Embryonic facial prominence (tissue), 1 donor: ENCODE data around the gene CCNQ.
"Not testable (repeated sequence)": the region's sequence is repeated elsewhere in the genome, so short reads cannot be mapped to it uniquely, and the experiment has no call there.

Experiments
- DNase-seq: peaks from one replicate; pipeline ENCODE4 v3.0.0-alpha.2; 2016; ENCODE audit errors: extremely low spot score

The CCNQ gene

DNA sequence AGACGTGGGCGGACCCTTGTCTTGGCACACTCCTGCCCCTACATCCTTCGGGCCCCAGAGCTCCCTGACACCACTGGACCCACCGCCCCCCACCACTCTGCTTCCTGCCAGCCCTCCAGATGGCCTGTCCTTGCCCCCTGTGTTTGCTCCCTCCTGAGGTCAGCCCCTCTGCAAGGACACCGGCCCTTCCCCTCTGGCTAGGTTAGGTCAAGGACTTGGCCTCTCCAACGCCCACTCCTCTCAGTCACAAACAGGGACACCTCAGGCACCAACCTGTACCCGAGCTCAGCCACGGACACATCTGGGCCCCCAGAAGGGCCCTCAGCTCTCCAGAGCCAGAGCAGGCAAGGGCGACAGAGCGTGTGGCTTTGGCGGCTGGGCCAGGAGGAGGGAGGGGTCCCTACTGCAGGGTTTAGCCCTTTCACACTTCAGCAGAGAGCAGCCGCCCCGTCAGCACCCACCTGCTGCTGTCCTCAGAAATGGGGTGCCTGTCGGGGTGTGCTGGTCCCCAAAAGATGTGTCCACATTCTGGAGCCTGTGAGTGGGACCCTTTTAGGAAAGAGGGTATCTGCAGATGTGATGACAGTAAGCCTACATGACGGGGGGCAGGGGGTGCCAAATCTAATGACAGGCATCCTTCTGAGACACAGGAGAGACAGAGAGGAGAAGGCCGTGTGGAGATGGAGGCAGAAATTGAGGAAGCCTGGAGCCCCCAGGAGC, 24.5 kb upstream of the CCNQ start:
- DNase-seq = no peak

DNA sequence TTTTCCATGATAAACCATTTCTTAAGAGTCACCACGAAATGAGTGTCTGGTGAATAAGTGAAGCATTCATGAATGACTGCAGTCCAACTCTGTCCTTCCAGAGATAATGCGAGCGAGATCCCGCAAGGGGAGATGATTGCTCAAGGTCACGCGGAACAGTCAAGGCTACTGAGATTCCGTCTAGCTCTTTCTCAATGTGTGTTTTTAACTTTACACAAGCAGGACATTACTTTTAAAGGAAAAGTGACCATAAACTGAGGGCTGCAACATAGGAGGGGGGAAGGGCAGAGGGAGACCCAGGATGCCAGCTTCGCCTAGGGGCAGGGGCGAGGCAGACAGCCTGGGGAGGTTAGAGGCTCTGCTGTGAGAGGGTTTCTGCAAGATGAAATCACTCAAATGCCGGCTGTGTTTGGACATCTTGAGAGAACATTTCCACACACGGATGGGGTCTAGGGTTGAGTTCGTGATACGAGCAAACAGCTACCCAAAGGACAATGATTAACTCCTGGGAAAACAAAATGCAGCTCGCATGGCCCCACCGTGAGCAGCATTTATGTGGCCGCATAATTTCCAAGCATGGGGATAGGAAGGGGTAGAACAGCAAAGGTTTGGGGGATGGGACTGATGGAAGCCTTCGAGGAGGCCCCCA, 23.8 kb upstream of the CCNQ start:
- DNase-seq = no peak

DNA sequence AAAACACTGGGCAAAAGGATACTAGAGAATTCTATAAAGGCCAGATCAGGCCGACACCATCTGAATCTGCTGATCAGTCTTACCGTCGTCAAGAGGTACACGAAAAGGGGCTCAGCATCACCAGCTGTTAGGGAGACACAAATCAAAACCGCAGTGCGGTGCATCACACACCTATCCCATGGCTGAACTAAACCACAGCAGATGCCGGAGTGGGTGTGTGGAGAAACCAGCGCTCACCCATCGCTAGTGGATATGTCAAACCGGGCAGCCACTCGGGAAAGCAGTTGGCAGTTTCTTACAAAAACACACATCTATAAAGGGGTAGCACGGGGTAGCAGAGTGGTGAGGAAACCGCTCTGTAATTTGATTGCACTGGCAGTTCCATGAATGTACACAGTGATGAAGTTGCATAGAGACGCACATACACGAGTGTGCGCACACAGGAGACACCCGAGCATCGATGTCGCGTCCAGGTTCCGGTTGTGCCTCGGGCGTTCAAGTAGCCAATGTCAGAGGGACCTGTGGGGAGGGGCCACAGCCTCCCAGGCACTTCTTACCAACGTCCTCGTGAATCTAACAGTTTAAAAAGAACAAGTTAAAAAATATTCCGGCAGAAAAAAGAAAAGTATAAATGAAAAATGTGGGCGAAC, 23.1 kb upstream of the CCNQ start:
- no peak for DNase-seq

DNA sequence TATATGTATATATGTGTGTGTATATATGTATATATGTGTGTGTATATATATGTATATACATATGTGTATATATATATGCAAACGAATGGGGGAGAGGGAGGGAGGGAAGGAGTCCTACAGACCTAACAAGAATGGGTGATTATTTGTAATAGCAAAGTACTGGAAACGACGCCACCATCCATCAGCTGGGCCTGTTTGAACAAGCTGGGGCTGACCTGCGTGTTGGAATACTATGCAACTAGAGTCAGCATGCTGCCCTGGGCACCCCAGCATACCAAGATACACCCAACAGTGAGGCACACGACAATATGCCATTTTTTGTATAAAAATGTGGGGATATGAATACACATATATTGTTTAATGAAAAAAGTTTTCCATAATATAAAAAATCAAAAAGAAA, 21.6 kb upstream of the CCNQ start:
- no peak for DNase-seq

DNA sequence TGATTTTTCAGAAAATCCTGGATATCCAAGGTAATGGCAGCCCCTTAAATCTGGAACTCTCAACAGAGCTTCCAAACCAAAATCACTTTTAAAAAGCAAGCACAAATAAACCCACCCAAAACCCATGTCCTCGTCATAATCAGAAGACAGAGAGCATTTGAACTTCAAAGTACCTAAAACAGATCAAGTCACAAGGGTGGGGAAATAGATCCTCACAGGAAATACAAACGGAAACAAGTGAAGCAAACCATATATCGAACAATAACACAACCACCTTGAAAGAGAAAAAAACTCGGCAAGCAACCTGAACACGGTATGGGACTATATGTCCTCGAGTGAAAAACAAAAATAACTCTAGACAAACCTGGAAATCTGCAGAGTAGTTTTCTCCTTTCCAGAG, 15.9 kb upstream of the CCNQ start:
- no peak for DNase-seq

DNA sequence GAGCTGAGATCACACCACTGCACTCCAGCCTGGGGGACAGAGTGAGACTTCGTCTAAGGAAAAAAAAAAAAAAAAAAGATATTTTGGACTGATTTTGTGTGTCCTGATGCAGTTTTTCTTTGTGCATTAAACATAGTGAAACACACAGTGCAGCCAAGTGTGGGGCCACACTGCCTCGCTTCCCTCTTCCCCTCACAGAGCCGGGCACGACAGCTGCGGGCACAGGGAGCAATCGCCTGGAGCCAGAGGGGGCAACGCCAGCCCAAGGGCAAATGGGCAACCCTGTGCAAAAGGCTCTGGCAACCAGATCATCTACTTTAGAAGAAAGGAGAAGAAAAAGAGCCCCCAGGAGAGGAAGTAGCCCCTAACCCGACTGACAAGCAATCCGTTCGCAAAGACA, 13.5 kb upstream of the CCNQ start:
- DNase-seq = no peak

DNA sequence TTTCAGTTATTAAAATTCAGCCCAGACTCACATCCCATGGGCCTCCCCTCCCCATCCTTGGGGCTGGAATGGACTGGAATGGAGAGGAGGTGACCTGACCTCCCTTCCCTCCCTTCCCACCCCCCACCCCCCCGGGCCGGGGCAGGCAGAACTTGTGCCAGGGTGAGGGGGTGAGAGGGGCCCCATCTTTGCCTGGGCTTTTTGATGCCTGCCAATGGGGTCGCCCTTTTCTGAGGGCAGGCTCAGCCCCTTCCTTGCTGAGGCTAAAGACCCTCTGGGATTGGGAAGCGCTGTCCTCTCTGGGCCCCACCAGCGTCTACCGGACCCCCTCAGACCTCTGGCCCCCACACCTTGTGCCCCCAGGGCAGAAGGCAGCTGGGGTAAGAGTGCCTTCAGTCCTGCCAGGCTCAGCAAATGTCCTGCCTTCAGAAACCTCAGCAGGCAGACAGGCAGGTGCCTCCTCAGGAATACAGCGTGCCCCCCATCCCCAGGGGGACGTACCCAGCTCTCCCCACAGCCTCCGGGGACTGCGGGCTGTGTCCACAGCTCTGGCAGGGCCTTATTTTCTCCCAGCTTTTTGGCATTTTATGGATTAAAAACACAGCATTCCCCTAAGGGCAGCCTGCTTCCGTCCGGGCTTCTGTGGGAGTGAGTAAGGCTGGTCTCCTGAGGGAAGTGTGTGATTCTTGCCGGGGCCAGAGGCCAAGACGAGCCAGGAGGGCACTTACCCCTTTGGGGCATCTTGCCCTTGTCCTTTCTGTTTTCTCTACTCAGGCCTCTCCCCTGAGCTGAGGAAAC, 12.6 kb upstream of the CCNQ start:
- no peak for DNase-seq

DNA sequence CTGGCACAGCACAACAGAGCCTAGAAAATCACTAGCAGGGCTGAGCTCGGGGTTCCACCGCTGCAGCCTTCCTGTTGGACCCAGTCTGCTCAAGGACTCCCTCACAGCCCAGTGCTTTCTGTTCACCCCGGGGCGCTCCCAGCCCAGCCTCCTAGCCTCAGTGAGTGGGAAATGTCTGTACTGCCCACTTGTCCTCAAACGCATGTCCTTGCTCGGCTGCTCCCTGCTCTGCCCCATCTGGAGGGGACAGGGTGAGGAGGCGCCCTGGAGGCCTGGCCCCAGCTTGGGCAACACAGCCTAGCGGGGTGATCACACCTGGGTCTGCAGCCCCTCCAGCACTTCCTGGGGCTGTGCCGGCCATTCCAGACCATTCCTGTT, 11.9 kb upstream of the CCNQ start:
- no peak for DNase-seq

DNA sequence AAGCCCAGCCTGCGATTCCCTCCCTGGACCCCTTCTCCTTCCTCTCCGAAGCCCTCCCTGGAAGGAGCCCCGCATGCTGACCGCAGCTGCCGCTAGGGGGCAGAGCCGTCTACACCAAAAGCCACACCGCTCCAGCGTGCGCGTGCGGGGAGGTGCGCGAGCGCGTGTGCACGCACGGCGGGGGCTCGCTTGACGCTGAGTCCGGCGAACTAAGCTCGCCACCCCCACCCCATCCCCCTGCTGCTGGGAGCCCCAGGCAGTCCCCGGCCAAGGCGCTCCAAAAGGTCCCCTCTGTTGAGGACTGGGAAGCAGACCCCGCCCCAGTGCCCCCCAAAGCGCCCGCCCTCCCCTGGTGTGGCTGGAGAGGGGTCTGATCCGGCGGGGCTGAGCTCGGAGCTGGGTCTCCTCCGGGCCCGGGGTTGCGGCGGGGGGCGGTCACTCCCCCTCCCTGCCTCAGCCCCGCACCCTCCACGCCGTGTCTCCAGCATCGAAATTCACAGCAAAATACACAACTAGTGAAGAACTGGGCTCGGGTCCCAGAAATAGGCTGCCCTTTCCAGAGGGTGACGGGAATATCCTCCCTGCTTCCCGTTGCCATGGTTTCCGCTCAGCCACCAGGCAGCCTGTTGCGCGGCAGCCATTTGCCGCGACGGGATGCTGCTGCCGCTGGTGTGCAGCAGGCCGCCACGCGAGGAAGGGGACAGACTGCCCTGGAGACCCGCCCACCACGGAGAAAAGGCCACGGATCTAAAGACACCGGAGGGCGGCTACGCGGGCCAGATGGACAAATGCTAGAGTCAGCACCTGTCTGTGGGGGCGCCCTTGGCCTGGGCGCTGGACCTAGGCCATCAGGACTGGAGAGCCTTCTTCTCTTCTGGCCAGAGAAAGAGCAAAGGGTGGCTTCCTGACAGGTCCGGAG, 11.2 kb upstream of the CCNQ start:
- peak; percentile 47 for DNase-seq

DNA sequence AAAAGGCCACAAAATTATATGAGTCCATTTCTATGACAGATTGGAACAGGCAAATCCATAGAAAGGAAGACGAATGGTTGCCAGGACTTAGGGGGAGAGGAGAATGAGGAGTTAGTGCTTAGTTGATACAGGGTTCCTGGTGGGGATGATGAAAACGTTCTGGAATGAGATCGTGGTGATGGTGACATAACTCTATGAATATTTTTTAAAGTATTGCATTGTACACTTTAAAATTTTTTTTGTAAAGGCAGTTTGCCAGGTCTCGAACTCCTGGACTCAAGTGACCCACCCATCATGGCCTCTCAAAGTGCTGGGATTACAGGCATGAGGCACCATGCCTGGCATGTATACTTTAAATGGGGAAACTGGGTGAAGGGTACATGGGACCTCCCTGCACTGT, 9.9 kb upstream of the CCNQ start:
- DNase-seq = no peak

DNA sequence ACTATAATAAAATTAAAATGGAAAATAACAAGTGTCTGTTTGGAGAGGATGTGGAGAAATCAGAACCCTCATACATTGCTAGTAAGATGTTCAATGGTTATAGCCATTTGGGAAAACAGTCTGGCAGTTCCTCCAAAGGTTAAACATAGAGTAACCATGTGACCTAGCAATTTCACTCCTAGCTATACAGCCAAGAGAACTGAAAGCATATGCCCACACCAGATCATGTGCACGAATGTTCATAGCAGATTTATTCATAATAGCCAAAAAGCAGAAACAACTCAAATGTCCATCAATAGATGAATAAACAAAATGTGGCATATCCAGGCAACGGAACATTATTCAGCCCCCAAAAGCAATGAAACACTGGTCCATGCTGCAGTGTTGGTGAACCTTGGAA, 9.4 kb upstream of the CCNQ start:
- DNase-seq = no peak

DNA sequence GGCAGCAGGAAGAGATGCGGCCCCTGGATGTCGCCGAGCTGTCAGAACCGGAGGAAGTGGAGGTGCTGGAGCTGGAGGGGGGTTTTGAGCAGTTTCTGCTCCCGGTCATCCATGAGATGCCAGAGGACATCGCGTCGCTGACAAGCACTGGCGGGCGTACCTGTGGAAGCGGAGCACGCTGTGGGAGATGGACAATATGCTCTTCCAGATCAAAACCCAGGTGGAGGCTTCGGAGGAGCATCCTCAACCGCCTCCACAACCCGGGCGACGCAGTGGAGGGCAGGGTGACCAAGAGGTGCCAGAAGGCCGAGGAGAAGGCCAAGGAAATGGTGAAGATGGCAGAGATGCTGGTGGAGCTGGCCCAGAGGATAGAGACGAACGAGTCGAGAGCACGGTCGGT, 7.6 kb upstream of the CCNQ start:
- no peak for DNase-seq

DNA sequence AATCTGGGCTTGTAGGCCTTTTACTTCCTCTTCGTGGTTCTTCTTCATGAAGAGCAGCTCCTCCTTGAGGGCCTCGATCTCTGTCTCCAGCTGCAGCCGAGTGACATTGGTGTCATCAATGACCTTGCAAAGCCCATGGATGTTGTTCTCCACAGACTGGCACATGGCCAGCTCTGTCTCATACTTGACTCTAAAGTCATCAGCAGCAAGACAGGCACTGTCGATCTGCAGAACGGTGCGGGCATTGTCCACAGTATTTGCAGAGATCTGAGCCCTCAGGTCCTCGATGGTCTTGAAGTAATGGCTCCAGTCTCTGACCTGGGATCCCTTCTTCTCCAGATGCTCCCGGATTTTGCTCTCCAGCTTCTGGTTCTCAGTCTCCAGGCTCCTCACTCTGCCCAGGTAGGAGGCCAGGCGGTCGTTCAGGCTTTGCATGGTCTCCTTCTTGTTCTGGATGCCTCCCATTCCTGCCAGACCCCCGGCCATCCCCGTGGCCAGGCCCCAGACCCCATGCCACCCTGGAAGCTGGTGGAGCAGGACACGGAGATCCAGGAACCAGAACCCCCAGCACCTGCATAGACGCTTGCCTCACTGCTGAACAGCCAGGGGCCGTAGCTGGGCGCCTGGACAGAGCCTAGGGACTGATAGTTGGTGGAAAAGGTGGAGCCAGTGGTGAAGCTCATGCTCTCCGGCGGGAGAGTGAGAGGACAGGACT, 5.9 kb upstream of the CCNQ start:
- DNase-seq = not testable (repeated sequence)

DNA sequence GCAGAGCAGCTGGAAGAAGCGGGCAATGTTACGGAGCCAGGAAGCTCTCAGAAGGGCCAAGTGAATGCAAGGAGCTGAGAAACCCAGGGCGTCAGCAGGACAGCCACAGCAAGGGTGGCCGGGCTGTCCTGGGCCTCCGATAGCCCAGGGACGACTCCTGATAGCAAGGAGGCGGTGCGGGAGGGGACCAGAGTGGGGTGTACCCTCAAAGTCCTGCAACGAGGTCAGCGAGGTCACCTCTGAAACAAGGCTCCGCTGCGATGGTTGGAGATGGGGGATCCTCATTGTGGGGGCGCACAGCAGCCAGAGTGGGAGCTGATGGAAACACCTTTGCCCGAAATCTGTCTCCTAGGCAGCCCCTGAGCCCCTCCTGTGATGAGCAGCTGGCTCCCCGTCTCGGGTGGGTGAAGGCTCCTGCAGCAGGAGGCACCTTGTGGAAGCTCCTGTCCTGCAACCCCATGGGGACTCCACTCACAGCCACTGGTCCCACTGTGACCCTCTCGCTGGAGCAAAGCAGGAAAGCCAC, 4.3 kb upstream of the CCNQ start:
- no peak for DNase-seq

DNA sequence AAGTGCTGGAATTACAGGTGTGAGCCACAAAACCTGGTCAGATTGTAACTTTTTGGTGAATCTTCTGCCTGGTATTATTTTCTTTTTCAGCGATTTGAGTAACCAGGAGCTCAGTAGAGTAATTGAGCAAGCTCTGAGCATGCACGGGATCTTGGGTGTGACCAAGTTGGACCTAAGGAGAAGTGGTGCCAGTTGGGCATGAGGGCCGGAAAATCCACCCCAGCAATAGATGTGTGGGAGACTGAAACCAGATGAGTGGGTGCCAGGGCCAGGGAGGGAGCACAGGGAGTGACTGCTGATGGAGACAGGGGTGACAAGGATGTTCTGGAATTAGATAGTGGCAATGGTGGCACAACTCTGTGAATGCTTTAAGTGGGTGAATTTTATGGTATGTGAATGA, 3.7 kb upstream of the CCNQ start:
- DNase-seq = no peak

DNA sequence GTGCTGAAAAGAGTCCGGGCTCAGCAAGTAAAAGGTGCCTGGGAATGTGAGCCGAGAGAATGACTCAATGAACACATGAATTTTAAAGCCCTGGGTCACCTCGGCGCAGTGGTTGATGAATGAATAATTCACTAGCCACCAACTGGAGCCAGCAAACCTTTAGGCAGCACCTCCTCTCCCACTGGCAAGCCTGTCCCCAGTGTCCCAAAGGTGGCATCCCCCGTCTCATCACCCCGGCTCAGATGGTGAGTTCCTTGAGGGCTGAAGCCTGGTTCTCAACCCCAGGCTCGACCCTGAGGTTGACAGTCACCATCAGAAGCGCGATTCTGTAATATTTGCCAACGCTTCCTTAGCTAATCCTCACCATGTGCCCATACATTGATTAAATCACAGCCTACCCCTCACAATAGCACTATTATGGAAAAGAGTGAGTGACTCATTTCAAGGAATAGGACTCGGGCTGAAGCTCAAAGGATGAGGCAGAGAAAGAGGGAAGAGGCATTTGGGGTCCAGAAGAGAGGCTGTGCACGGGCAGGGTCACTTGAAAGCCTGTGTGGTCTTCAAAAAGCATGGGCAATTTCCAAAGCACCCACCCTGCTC, 2.7 kb upstream of the CCNQ start:
- no peak for DNase-seq

DNA sequence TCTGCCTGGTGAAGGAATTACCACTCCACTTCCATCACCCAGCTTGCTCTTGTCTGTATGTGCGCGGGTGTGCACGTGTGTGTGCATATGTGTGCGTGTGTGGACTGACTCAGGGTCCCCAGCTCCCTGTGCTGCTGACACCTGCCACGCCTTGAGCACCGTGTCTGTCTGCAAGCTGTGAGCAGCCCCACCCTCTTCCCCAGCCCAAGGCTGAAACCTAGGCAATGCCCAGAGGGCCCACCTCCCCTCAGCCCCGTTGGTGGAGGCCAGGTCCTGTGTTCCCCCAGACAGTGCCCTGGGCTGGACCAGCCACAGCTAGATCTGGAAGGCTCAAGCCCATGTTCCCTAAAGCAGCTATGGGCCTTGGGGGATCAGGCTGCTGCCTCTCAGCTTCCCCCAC, 2.0 kb upstream of the CCNQ start:
- no peak for DNase-seq

DNA sequence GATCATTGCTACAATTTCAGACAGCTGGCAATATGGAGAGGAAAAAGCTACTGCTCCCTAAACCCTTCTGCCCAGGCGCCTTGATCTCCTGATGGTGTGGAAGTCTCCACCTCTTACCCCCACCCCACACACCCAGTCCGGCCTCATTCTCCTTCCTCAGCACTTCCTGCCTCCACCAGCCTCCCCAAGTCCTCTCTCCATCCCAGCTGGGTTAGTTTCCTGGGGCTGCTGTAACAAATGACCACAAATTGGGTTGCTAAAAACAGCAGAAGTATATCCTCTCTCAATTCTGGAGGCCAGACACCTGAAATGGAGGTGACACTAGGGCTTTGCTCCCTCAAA, 1.1 kb upstream of the CCNQ start:
- no peak for DNase-seq

DNA sequence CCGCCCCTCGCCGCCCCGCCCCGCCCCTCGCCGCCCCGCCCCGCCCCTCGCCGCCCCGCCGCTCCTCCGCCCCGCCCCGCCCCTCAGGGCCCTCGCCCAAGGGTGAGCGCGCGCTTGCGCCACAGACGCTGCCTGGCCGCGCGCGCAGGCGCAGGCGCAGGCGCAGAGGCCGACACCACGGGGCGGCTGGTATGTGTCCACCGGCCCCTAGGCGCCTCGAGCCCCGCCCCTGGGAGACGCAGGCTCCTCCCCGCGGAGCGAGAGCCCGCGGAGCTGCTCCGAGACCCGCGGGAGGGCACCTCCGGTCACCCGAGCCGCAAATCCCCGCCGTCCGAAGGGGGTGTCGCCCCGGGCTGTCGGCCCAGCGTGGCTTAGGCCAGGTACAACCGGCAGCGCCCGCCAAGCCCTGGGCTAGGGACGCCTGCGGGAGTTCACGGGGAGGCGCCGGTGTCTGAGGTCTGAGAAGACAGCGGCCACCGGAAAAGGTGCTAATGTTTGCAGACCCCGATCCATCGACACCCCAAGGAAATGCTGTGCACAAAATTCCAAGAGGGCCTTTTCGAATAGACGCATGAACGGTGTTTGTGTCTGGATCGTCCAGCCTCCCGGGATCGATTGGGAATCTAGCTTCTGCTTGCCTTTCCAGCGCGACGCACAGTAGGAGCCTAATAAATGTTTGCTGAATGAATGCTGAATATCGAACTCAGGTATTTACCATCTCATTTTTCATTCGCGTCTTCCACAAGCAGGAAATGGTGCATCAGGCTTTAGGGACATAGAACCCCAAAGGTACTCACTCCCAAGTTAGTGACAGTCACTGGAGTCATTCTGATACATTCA, 473 bp upstream of the CCNQ start:
- DNase-seq = peak; percentile 36
